Suprapubic skin (tissue), 4 donors: ENCODE data around the gene LMOD3. TPM values are rescaled to one million over a fixed set of nuclear protein-coding genes. Genes with fewer than 3 reads are reported as not detected.

ENCODE experiments used
- DNase-seq, 2 donors: peaks; one replicate each; pipeline ENCODE4 v3.0.0-alpha.2; 2019; ENCODE audit warnings: low spot score in 2 of 2
- H3K27ac ChIP-seq: fragments of 200-600 bp; sonication (generic); one replicate; pipeline ENCODE4 v1.5.1; 2019
- H3K27me3 ChIP-seq: fragments of 200-600 bp; sonication (generic); one replicate; pipeline ENCODE4 v1.5.1; 2019
- H3K36me3 ChIP-seq: fragments of 200-600 bp; sonication (generic); one replicate; pipeline ENCODE4 v1.5.1; 2019
- H3K4me1 ChIP-seq: fragments of 200-600 bp; sonication (generic); one replicate; pipeline ENCODE4 v1.5.1; 2019
- H3K4me3 ChIP-seq: fragments of 200-600 bp; sonication (generic); one replicate; pipeline ENCODE4 v1.5.1; 2019; ENCODE audit warnings: mild to moderate bottlenecking
- H3K9me3 ChIP-seq: fragments of 200-600 bp; sonication (generic); one replicate; pipeline ENCODE4 v1.5.1; 2019
- CTCF ChIP-seq, 2 donors: fragments of 200-600 bp in 1 of 2; fragments of 450-650 bp in 1 of 2; sonication (generic) in 1 of 2; IDR thresholded peaks; one replicate each; pipeline ENCODE4 v1.5.1; 2016 to 2019; ENCODE audit warnings: antibody characterized with exemption in 2 of 2, mild to moderate bottlenecking in 1 of 2, moderate library complexity in 1 of 2
- EP300 ChIP-seq: sonication (generic); formaldehyde crosslinking; IDR thresholded peaks from one replicate; pipeline ENCODE4 v1.6.1; 2017; ENCODE audit warnings: antibody characterized with exemption
- POLR2A ChIP-seq, 2 donors: fragments of 450-650 bp; IDR thresholded peaks; one replicate each; pipeline ENCODE4 v1.6.1; 2017; ENCODE audit warnings: antibody characterized with exemption in 2 of 2, mild to moderate bottlenecking in 2 of 2, moderate library complexity in 2 of 2
- POLR2AphosphoS5 ChIP-seq, 3 donors: sonication (generic); formaldehyde crosslinking; IDR thresholded peaks; one replicate each; pipeline ENCODE4 v1.6.1; 2017; ENCODE audit warnings: antibody characterized with exemption in 3 of 3
- WGBS: methylation state at CpG from one replicate; pipeline ENCODE4 v1.1.5; 2018; 5-methylcytosine and 5-hydroxymethylcytosine counted together
- total RNA-seq, 4 donors: library from RNA; depleted of rRNA; stranded (reverse); fragments of >200 nt; gene quantifications; one replicate each; pipeline ENCODE4 v1.1.0, GENCODE V29; 2016

LMOD3 gene
- total RNA-seq, 4 donors from 2014 or later, result 0.40 TPM; not detected in 3

GRCh38 chr3:69087030-69087791 lies 35.2 kb downstream of the LMOD3 start:
- H3K9me3 ChIP-seq, result no peaks in the 10 kb centered on the region
- peaks cover 86% of the 10 kb centered on the region for H3K4me1 ChIP-seq
- DNase-seq, result no peak
- H3K27ac ChIP-seq, result peak overlapping the region; percentile 96
- no peaks in the 10 kb centered on the region for H3K36me3 ChIP-seq
- 57% methylated on average over 3 of the region's 3 CpGs for WGBS
- H3K27me3 ChIP-seq, result no peaks in the 10 kb centered on the region
- peak overlapping the region; percentile 93 for H3K4me3 ChIP-seq
- TF ChIP-seq EP300 (no peak), POLR2A (IDR thresholded peaks at IDR 0.05) (no peak), POLR2AphosphoS5 (IDR thresholded peaks at IDR 0.05) (no peak), CTCF (IDR thresholded peaks at IDR 0.05) (no peak)

- Histone ChIP-seq H3K4me1 (peaks cover 86% of the 10 kb centered on the region), H3K27me3 (no peaks in the 10 kb centered on the region), H3K9me3 (no peaks in the 10 kb centered on the region), H3K36me3 (no peaks in the 10 kb centered on the region), H3K27ac (peak overlapping the region; percentile 96), H3K4me3 (peak overlapping the region; percentile 93)
- peak; percentile 94 to 96 for DNase-seq
- WGBS, result 1% methylated on average over 8 of the region's 8 CpGs
- TF ChIP-seq POLR2AphosphoS5 (IDR thresholded peaks at IDR 0.05), result peak in 2 of 3 donors; percentile 11 to 57
- no peak for TF ChIP-seq POLR2A (IDR thresholded peaks at IDR 0.05)
- TF ChIP-seq EP300, result no peak
- TF ChIP-seq CTCF (IDR thresholded peaks at IDR 0.05), result no peak
These were observed 36.3 kb downstream of the LMOD3 start for GRCh38 chr3:69085833-69086722.

- peak in 1 of 2 donors; percentile 70 for DNase-seq
- Histone ChIP-seq H3K9me3 (no peaks in the 10 kb centered on the region), H3K27me3 (no peaks in the 10 kb centered on the region), H3K36me3 (no peaks in the 10 kb centered on the region), H3K4me3 (peak overlapping the region; percentile 93), H3K4me1 (peaks cover 86% of the 10 kb centered on the region), H3K27ac (peak overlapping the region; percentile 96)
- WGBS, result 0% methylated on average over 15 of the region's 26 CpGs
- TF ChIP-seq POLR2AphosphoS5 (IDR thresholded peaks at IDR 0.05) (peak in 1 of 3 donors; percentile 6), CTCF (IDR thresholded peaks at IDR 0.05) (no peak)
These were observed 37.1 kb downstream of the LMOD3 start for GRCh38 chr3:69085168-69085832.

- no peak for TF ChIP-seq CTCF (IDR thresholded peaks at IDR 0.05)
- TF ChIP-seq POLR2AphosphoS5 (IDR thresholded peaks at IDR 0.05), result peak in 2 of 3 donors; percentile 5 to 17
- no peak for TF ChIP-seq POLR2A (IDR thresholded peaks at IDR 0.05)
- TF ChIP-seq EP300, result no peak
- 0% methylated on average over 18 of the region's 32 CpGs for WGBS
- peaks cover 79% of the 10 kb centered on the region for H3K4me1 ChIP-seq
- no peaks in the 10 kb centered on the region for H3K36me3 ChIP-seq
- H3K4me3 ChIP-seq, result peak within 1 kb of the TSS; percentile 93
- H3K27me3 ChIP-seq, result no peaks in the 10 kb centered on the region
- H3K9me3 ChIP-seq, result no peaks in the 10 kb centered on the region
- DNase-seq, result peak; percentile 97 to 99
- H3K27ac ChIP-seq, result peak within 1 kb of the TSS; percentile 96
These were observed 37.8 kb downstream of the LMOD3 start, which contains the start of gene ARL6IP5 for GRCh38 chr3:69084326-69085167. Gene ARL6IP5 (plus strand): TSS chr3:69084937. CDS start chr3:69085048, 111 bp downstream.
